Measurements from ENCODE around the gene MS4A5. TPM values are rescaled to one million over a fixed set of nuclear protein-coding genes. Genes with fewer than 3 reads are reported as not detected.

Gene MS4A5
- total and polyA plus RNA-seq, 10 of the 15 experiments (the other 5 are each of a cell fraction or from before 2014, with no cell fraction given), result not detected

- ChIA-PET RAD21 (ENCODE audit: unreplicated experiment) (interaction anchor here (0.8 to 1.2 kb wide), 2 partner anchors 34 to 60 kb away, joined by 3 read pairs; partner anchors contain the start of gene MS4A1), POLR2A (interaction anchor here (1.0 kb wide), 1 partner anchor 13 kb away, joined by 3 read pairs; no protein-coding TSS in a partner anchor), SMC1A (ENCODE audit: uncharacterized antibody, unreplicated experiment) (interaction anchor here (0.8 to 2.6 kb wide), 11 partner anchors 8 to 91 kb away, joined by 3 to 15 read pairs (median 5); partner anchors contain the start of genes MS4A1 and MS4A7), CTCF (interaction anchor here (1.1 to 3.1 kb wide), 5 partner anchors 10 to 75 kb away, joined by 4 to 16 read pairs (median 10); partner anchors contain the start of gene MS4A7)
- no peak within 1 kb of the TSS for H3K4me3 ChIP-seq
- TF ChIP-seq HSF1 (IDR thresholded peaks at IDR 0.05; ENCODE audit: low read depth, low read length) (no peak), TCF12 (IDR thresholded peaks at IDR 0.05; ENCODE audit: low read depth, low read length) (no peak), PRDM15 (CRISPR knock-in tag; IDR thresholded peaks at IDR 0.05) (no peak), NBN (IDR thresholded peaks at IDR 0.05) (no peak), YBX1 (IDR thresholded peaks at IDR 0.05) (no peak), ASH2L (IDR thresholded peaks at IDR 0.05; ENCODE audit: borderline replicate concordance, low read depth) (no peak), KAT2A (conservative IDR thresholded peaks at IDR 0.05; ENCODE audit: control insufficient read depth, low read depth, low read length) (no peak), ZSCAN29 (IDR thresholded peaks at IDR 0.05) (no peak), RELA (IDR thresholded peaks at IDR 0.05; ENCODE audit: borderline replicate concordance, partially characterized antibody) (no peak), MEF2A (IDR thresholded peaks at IDR 0.05; ENCODE audit: insufficient read depth, low read depth, low read length) (no peak), RCOR1 (conservative IDR thresholded peaks at IDR 0.05; ENCODE audit: low read depth, low read length) (no peak), BCL3 (IDR thresholded peaks at IDR 0.05; ENCODE audit: borderline replicate concordance, insufficient read depth, low read depth, low read length, poor library complexity, severe bottlenecking) (no peak), NFYA (IDR thresholded peaks at IDR 0.05; ENCODE audit: borderline replicate concordance, low read depth, low read length) (no peak), ZNF24 (IDR thresholded peaks at IDR 0.05) (no peak)
- no peaks in the 10 kb centered on the region for H3K79me2 ChIP-seq (ENCODE audit: control insufficient read depth, insufficient read depth, low read length)
- H3K36me3 ChIP-seq (ENCODE audit: control insufficient read depth in 2 of 2, insufficient read depth in 2 of 2, low read length in 1 of 2), result no peaks in the 10 kb centered on the region
- H3K27ac ChIP-seq (ENCODE audit: control insufficient read depth, insufficient read depth), result peak within 1 kb of the TSS; percentile 53
- H3K4me1 ChIP-seq (ENCODE audit: control insufficient read depth, insufficient read depth, low read length), result peaks cover 16% of the 10 kb centered on the region
- BruUV-seq (replicated peaks), result no TSS peak
- no peaks in the 10 kb centered on the region for H4K20me1 ChIP-seq (ENCODE audit: control insufficient read depth, insufficient read depth)
- WGBS (ENCODE audit: insufficient coverage, insufficient replicate concordance, low lambda C conversion rate, missing lambda C conversion rate), result 47% methylated on average over 3 of the region's 3 CpGs
- DNase-seq (ENCODE audit: low read depth, low spot score) (no peak), ATAC-seq (peak; percentile 26; the same call in 2 of the 3 replicates), FAIRE-seq (no peak)
- peaks cover 3% of the 10 kb centered on the region; the same call in 2 of the 3 replicates for H3K9me3 ChIP-seq (replicated peaks; ENCODE audit: control insufficient read depth, insufficient read depth, low read length)
- peak within 1 kb of the TSS; percentile 51; the same call in 1 of the 2 replicates for H2AFZ ChIP-seq (ENCODE audit: control insufficient read depth, low read depth, low read length)
- intact Hi-C loops (cut with micrococcal nuclease; ENCODE audit: unreplicated experiment) (no loop called here), in situ Hi-C loops (cut with MboI) (no loop called here)
- H3K9ac ChIP-seq (ENCODE audit: control insufficient read depth, insufficient read depth, low read length), result no peak within 1 kb of the TSS
- H3K4me2 ChIP-seq (ENCODE audit: control insufficient read depth, insufficient read depth), result peak within 1 kb of the TSS; percentile 26
- no peaks in the 10 kb centered on the region for H3K27me3 ChIP-seq (replicated peaks in 1 of 2; ENCODE audit: control insufficient read depth in 2 of 2, insufficient read depth in 2 of 2, low read length in 1 of 2)
Measured at GRCh38 chr11:60396382-60396781, 33.0 kb upstream of the MS4A5 start, which contains the start of gene MS4A14. TSS of gene MS4A14 (plus strand) at chr11:60396459. CDS start at chr11:60396579, 120 bp downstream.

All from GM12878 (cell line).